Kidney (tissue), 14 donors: ENCODE results near the gene BNC2. TPM values are rescaled to one million over a fixed set of nuclear protein-coding genes. Genes with fewer than 3 reads are reported as not detected.

ENCODE experiments used
- DNase-seq, 5 donors: peaks; one replicate each; pipeline ENCODE4 v3.0.0-alpha.2; 2013 to 2020
- FAIRE-seq: peaks from 2 replicates; lab custom pipeline; 2012; peaks lifted over from hg19 to GRCh38; lab: Jason Lieb, UNC
- H3K27ac ChIP-seq, 2 donors: one replicate each; pipeline ENCODE4 v1.7.0; 2013; ENCODE audit warnings: low read depth in 2 of 2, low read length in 2 of 2, inconsistent platforms in 1 of 2
- H3K27me3 ChIP-seq: one replicate; pipeline ENCODE4 v1.7.1; 2013; ENCODE audit warnings: low read length, inconsistent platforms; ENCODE audit not compliant: control insufficient read depth, insufficient read depth
- H3K36me3 ChIP-seq, 3 donors: one replicate each; pipeline versions ENCODE4 v1.7.0 to v1.7.1; 2013; ENCODE audit warnings: low read length in 3 of 3, control low read depth in 1 of 3, inconsistent platforms in 1 of 3; ENCODE audit not compliant: insufficient read depth in 3 of 3, control insufficient read depth in 2 of 3
- H3K4me1 ChIP-seq, 3 donors: one replicate each; pipeline versions ENCODE4 v1.7.0 to v1.7.1; 2013; ENCODE audit warnings: low read length in 3 of 3, inconsistent platforms in 1 of 3, low read depth in 1 of 3; ENCODE audit not compliant: control insufficient read depth in 2 of 3, insufficient read depth in 2 of 3
- H3K4me3 ChIP-seq, 3 donors: one replicate each; pipeline versions ENCODE4 v1.7.0 to v1.8.1; 2013; ENCODE audit warnings: low read length in 3 of 3, control low read depth in 1 of 3, inconsistent platforms in 1 of 3
- H3K9ac ChIP-seq, 3 donors: one replicate each; pipeline versions ENCODE4 v1.7.0 to v1.7.1; 2013; ENCODE audit warnings: low read length in 3 of 3, control low read depth in 1 of 3, inconsistent platforms in 1 of 3
- H3K9me3 ChIP-seq, 3 donors: one replicate each; pipeline versions ENCODE4 v1.7.0 to v1.7.1; 2013; ENCODE audit warnings: low read length in 3 of 3, control low read depth in 1 of 3, inconsistent platforms in 1 of 3; ENCODE audit not compliant: control insufficient read depth in 2 of 3, insufficient read depth in 1 of 3
- intact Hi-C: fragments of 100-400 bp; cut with DNase I; formaldehyde crosslinking; loops from one replicate; pipeline ENCODE4 v1.11.1; 2022
- polyA plus RNA-seq: library from polyadenylated mRNA; stranded (reverse); fragments of 350-450 nt; fragmentation: Illumina TruSeq; extraction: RNeasy Lipid Tissue Mini Kit (QIAGEN cat#74804); gene quantifications from one replicate; pipeline ENCODE4 v1.2.3, GENCODE V29; 2014; ENCODE audit warnings: low read depth, low replicate concordance; ENCODE audit not compliant: insufficient read depth
- total RNA-seq: library from RNA; stranded (reverse); fragmentation: NEBNext Ultra II Directional; extraction: Animal tissue kit (Norgen Biotek cat#: 25700); gene quantifications from one replicate; pipeline ENCODE4 v1.2.1, GENCODE V29; 2021
- TF ChIP-seq, protein P1 (sequence below): IDR thresholded peaks from 3 replicates; pipeline ENCODE4 v1.5.1; 2012; ENCODE audit warnings: mild to moderate bottlenecking, moderate library complexity, borderline replicate concordance; ENCODE audit not compliant: insufficient read depth; ENCODE audit errors: extremely low read depth
- donor health status: control.
- donor health status: control.
- donor health status: control.
- donor health status: control.
- donor health status: control.
- donor health status: DM: yes; HTN: yes; CAD: no.
- donor health status: Normal renal cell carcinoma (clear cell type).

Gene BNC2
- total and polyA plus RNA-seq, 2 donors from 2014 or later = 5.4 to 37.9 TPM

DNA sequence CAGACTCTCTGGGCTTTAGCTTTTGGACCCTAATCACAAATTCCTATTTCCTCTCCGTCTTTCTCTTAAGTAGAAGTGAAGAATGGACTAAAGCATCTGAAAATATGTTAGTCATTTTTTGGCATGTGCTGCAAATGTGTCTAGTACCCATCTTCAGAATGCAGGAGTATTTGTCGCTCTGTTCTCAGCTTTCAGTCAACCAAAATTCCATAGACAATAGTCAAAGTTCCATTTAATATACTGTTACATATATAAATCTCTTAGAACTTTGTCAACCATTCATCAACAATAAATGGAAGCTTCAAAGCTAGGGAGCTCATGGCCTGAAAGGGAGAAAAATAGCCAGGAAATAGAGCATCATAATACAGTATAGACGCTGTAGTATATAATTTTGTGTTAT lies 509.4 kb downstream of the BNC2 start:
- intact Hi-C loops = no loop called here

DNA sequence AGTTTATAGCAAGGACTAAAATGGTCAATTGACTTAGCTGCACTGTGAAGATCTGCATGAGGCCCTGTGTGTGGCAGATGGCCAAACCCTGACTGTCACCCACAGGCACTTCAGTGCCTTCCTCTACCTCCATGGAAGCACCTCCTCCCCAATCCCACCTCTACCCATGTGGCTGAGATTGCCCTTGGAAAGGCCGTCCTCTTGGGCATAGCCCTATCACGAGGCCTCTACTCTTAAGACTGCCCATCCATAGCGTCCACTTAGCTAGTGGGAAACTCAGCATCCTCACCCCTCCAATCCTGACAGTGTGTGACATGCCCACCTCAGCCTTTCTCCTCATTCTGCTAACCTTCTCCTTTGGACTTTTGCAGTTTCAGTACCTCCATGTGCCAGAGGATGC lies 510.2 kb downstream of the BNC2 start:
- FAIRE-seq = no peak
- intact Hi-C loops = no loop called here
- no peak overlapping the region for H3K9ac ChIP-seq
- H3K4me1 ChIP-seq = no peaks in the 10 kb centered on the region
- no peak for DNase-seq
- TF ChIP-seq, protein P1, sequence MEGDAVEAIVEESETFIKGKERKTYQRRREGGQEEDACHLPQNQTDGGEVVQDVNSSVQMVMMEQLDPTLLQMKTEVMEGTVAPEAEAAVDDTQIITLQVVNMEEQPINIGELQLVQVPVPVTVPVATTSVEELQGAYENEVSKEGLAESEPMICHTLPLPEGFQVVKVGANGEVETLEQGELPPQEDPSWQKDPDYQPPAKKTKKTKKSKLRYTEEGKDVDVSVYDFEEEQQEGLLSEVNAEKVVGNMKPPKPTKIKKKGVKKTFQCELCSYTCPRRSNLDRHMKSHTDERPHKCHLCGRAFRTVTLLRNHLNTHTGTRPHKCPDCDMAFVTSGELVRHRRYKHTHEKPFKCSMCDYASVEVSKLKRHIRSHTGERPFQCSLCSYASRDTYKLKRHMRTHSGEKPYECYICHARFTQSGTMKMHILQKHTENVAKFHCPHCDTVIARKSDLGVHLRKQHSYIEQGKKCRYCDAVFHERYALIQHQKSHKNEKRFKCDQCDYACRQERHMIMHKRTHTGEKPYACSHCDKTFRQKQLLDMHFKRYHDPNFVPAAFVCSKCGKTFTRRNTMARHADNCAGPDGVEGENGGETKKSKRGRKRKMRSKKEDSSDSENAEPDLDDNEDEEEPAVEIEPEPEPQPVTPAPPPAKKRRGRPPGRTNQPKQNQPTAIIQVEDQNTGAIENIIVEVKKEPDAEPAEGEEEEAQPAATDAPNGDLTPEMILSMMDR = no peak
- H3K27ac ChIP-seq = no peak overlapping the region
- no peak overlapping the region for H3K4me3 ChIP-seq
- H3K9me3 ChIP-seq = no peaks in the 10 kb centered on the region
- H3K36me3 ChIP-seq = no peaks in the 10 kb centered on the region
- no peaks in the 10 kb centered on the region for H3K27me3 ChIP-seq

More for the DNA sequence above, 509.4 kb downstream of the BNC2 start:
- no peak overlapping the region for H3K4me3 ChIP-seq
- H3K9me3 ChIP-seq = no peaks in the 10 kb centered on the region
- TF ChIP-seq, protein P1 = no peak
- no peaks in the 10 kb centered on the region for H3K36me3 ChIP-seq
- H3K4me1 ChIP-seq = no peaks in the 10 kb centered on the region
- H3K27ac ChIP-seq = no peak overlapping the region
- H3K9ac ChIP-seq = no peak overlapping the region
- FAIRE-seq (no peak), DNase-seq (no peak)
- H3K27me3 ChIP-seq = no peaks in the 10 kb centered on the region
